ENCODE measurements around the gene MACROD1. TPM values are rescaled to one million over a fixed set of nuclear protein-coding genes. Genes with fewer than 3 reads are reported as not detected.

The MACROD1 gene
- total RNA-seq, 4 donors from 2014 or later = 28.8 to 70.7 (median 33.7) TPM

- Histone ChIP-seq H3K27ac (replicated peaks in 1 of 4) (no peak overlapping the region), H3K4me1 (peaks cover 0 to 20% (median 12%) of the 10 kb centered on the region in 4 donors)
- 87% methylated on average over 4 of the region's 9 CpGs for WGBS
These were observed 93.0 kb downstream of the MACROD1 start for GRCh38 chr11:64072871-64073270.

GRCh38 chr11:64072403-64072802 is 93.5 kb downstream of the MACROD1 start:
- TF ChIP-seq EP300 (IDR thresholded peaks at IDR 0.05) = no peak
- TF ChIP-seq POLR2A (IDR thresholded peaks at IDR 0.05; ENCODE audit: low read depth) = no peak
- TF ChIP-seq, protein P1, sequence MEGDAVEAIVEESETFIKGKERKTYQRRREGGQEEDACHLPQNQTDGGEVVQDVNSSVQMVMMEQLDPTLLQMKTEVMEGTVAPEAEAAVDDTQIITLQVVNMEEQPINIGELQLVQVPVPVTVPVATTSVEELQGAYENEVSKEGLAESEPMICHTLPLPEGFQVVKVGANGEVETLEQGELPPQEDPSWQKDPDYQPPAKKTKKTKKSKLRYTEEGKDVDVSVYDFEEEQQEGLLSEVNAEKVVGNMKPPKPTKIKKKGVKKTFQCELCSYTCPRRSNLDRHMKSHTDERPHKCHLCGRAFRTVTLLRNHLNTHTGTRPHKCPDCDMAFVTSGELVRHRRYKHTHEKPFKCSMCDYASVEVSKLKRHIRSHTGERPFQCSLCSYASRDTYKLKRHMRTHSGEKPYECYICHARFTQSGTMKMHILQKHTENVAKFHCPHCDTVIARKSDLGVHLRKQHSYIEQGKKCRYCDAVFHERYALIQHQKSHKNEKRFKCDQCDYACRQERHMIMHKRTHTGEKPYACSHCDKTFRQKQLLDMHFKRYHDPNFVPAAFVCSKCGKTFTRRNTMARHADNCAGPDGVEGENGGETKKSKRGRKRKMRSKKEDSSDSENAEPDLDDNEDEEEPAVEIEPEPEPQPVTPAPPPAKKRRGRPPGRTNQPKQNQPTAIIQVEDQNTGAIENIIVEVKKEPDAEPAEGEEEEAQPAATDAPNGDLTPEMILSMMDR (IDR thresholded peaks at IDR 0.05) = no peak
- TF ChIP-seq POLR2AphosphoS5 (IDR thresholded peaks at IDR 0.05) = no peak
- peaks cover 0 to 17% (median 11%) of the 10 kb centered on the region in 4 donors for H3K4me1 ChIP-seq
- H3K9me3 ChIP-seq = no peaks in the 10 kb centered on the region
- H3K27ac ChIP-seq (replicated peaks in 1 of 4) = no peak overlapping the region
- H3K4me3 ChIP-seq = no peak overlapping the region
- DNase-seq (ENCODE audit: extremely low spot score) = no peak
- no peaks in the 10 kb centered on the region for H3K36me3 ChIP-seq
- WGBS = 66% methylated on average over 8 of the region's 8 CpGs
- intact Hi-C loops (cut with DNase I) = no loop called here
- no peaks in the 10 kb centered on the region for H3K27me3 ChIP-seq

More at GRCh38 chr11:64072871-64073270, 93.0 kb downstream of the MACROD1 start:
- H3K27me3 ChIP-seq = no peaks in the 10 kb centered on the region
- DNase-seq (ENCODE audit: extremely low spot score) = no peak
- intact Hi-C loops (cut with DNase I) = no loop called here
- no peak overlapping the region for H3K4me3 ChIP-seq
- TF ChIP-seq EP300 (IDR thresholded peaks at IDR 0.05) (no peak), POLR2A (IDR thresholded peaks at IDR 0.05; ENCODE audit: low read depth) (no peak), POLR2AphosphoS5 (IDR thresholded peaks at IDR 0.05) (no peak)
- TF ChIP-seq, protein P1 (IDR thresholded peaks at IDR 0.05) = no peak
- H3K9me3 ChIP-seq = no peaks in the 10 kb centered on the region
- no peaks in the 10 kb centered on the region for H3K36me3 ChIP-seq

DNA sequence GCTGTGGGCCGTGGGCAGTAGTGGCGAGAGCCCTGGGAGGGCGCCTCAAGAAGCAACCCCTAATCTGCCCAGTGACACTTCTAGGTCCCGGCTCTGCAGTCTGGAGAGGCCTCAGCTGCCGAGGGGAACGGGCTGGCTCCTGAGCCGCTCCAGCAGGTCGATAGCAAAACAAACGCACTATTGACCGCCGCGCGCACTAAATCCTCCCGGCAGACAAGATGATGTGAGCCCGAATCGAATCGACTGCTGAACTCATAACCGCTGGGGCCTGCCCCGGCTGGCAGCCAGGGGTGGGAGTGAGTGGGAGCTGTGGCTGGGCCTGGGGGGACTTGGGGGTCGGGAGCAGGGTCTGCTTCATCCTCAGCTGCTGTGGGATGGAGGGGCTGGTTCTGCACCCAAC is 94.1 kb downstream of the MACROD1 start:
- TF ChIP-seq, protein P1 (IDR thresholded peaks at IDR 0.05) = no peak
- no peak for TF ChIP-seq POLR2AphosphoS5 (IDR thresholded peaks at IDR 0.05)
- TF ChIP-seq EP300 (IDR thresholded peaks at IDR 0.05) = no peak
- no peak for TF ChIP-seq POLR2A (IDR thresholded peaks at IDR 0.05; ENCODE audit: low read depth)
- Histone ChIP-seq H3K4me1 (peaks cover 0 to 17% (median 11%) of the 10 kb centered on the region in 4 donors), H3K27ac (replicated peaks in 1 of 4) (no peak overlapping the region), H3K4me3 (no peak overlapping the region), H3K27me3 (no peaks in the 10 kb centered on the region), H3K9me3 (no peaks in the 10 kb centered on the region), H3K36me3 (no peaks in the 10 kb centered on the region)
- 60% methylated on average over 2 of the region's 20 CpGs for WGBS
- intact Hi-C loops (cut with DNase I) = no loop called here
- no peak for DNase-seq (ENCODE audit: extremely low spot score)

DNA sequence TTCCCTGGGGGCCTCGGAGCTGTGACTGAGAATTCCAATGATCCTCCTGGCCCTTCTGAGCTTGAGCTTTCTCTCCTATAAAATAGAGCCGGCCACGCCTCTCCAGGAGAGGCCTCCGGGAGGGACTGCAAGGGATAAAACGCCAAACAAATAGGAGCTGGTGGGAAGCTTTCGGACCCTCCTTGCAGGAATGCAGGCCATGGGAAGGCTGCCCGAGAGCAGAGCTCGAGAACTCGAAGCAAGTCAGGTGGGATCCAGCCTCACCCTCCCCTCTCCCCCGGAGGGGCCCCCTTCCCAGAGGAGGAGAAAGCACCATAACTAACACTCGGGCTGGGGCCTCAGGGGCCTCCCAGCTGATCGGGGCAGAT is 95.6 kb downstream of the MACROD1 start:
- Histone ChIP-seq H3K9me3 (no peaks in the 10 kb centered on the region), H3K4me3 (no peak overlapping the region), H3K27ac (replicated peaks in 1 of 4) (no peak overlapping the region), H3K4me1 (peaks cover 0 to 17% (median 11%) of the 10 kb centered on the region in 4 donors), H3K27me3 (no peaks in the 10 kb centered on the region), H3K36me3 (no peaks in the 10 kb centered on the region)
- TF ChIP-seq POLR2A (IDR thresholded peaks at IDR 0.05; ENCODE audit: low read depth) (no peak), POLR2AphosphoS5 (IDR thresholded peaks at IDR 0.05) (no peak), EP300 (IDR thresholded peaks at IDR 0.05) (no peak)
- TF ChIP-seq, protein P1 (IDR thresholded peaks at IDR 0.05) = no peak
- 77% methylated on average over 12 of the region's 12 CpGs for WGBS
- DNase-seq (ENCODE audit: extremely low spot score) = no peak
- intact Hi-C loops (cut with DNase I) = no loop called here

Data from esophagus muscularis mucosa (tissue), 4 donors.